ENCODE measurements around the gene PPP6R2. TPM values are rescaled to one million over a fixed set of nuclear protein-coding genes. Genes with fewer than 3 reads are reported as not detected.
A peak's percentile ranks its signal among the peaks of the same experiment; 100 is the strongest.

PPP6R2 gene
- total and polyA plus RNA-seq, 9 of the 15 experiments (the other 6 are each of a cell fraction or from before 2014, with no cell fraction given) = 0.32 to 39.8 (median 21.4) TPM

DNA sequence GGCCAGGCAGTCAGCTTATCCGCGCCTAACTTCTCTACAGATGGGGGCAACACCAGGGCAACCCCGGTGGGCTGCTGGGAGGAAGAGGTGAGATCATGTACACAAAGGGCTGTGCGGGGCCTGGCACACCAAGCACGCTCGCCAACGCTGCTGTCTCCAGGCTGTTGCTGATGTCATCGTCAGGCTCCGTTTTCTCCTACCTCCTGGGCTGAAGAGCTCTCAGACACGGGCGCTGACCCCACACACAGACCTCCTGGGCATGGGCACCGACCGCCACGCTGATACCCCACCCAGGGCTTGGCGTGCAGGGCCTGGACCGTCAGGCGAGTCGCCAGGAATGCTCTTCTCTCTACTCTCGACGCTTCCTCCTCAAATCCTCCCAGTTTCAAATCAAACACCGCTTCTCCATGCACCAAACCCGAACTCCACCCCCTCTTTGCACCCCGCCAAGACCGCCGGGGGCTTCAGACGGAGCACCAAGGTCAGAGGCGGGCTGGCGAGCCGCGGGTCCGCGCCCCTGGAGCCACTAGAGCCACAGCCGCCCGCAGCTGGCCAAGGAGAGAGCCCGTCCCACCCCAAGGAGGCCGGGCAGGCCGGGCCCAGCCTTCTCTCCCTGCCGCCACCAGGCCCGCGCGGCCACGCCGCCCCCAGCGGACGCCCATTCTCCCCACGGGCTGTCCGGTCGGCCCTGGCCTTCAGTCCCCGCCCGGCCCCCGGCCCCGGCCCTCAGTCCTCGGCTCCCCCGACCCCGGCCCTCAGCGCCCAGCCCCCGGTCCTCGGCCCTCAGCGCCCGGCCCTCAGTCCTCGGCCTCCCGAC, 130.9 kb downstream of the PPP6R2 start:
- Histone ChIP-seq H3K27me3 (ENCODE audit: control insufficient read depth in 2 of 2, insufficient read depth in 2 of 2, low read length in 2 of 2) (no peaks in the 10 kb centered on the region), H2AFZ (ENCODE audit: low read depth, low read length) (no peak overlapping the region), H3K79me2 (ENCODE audit: control insufficient read depth, insufficient read depth, low read length) (peaks cover 51% of the 10 kb centered on the region), H3K9me3 (replicated peaks; ENCODE audit: control insufficient read depth, insufficient read depth, low read depth, low read length) (no peaks in the 10 kb centered on the region), H3K4me2 (ENCODE audit: insufficient read depth, low read length) (peak overlapping the region; percentile 73), H3K36me3 (ENCODE audit: control insufficient read depth, insufficient read depth, low read length) (0 out of 3 replicates have a peak, but pooled peaks cover 2% of the 10 kb centered on the region), H3K27ac (ENCODE audit: extremely low read depth, low read depth, low read length) (peak overlapping the region; percentile 46; the same call in 2 of the 3 replicates), H4K20me1 (replicated peaks; ENCODE audit: control insufficient read depth, insufficient read depth, low read length) (peaks cover 36% of the 10 kb centered on the region), H3K4me3 (peak overlapping the region; percentile 63), H3K4me1 (replicated peaks in 1 of 2; ENCODE audit: control insufficient read depth in 2 of 2, insufficient read depth in 2 of 2, low read length in 2 of 2) (peaks cover 29 to 62% of the 10 kb centered on the region in 2 experiments), H3K9ac (ENCODE audit: insufficient read depth in 1 of 2, low read depth in 2 of 2, low read length in 2 of 2) (peak overlapping the region; percentile 44 to 93; a peak in 3 of 4 replicates), H3K9me1 (ENCODE audit: control insufficient read depth, insufficient read depth, low read length) (peaks cover 8% of the 10 kb centered on the region)
- WGBS (ENCODE audit: insufficient coverage, low coverage, missing lambda C conversion rate) = 11% methylated on average over 30 of the region's 62 CpGs
- BruUV-seq (replicated peaks) = TSS peak; percentile 56
- ChIA-PET CTCF (ENCODE audit: low intra/inter-chr PET ratio) (interaction anchor here (0.6 kb wide), 1 partner anchor 131 kb away, joined by 4 read pairs; no protein-coding TSS in a partner anchor), POLR2A (interaction anchor here (1.0 kb wide), 1 partner anchor 9 kb away, joined by 5 read pairs; no protein-coding TSS in a partner anchor)
- peak; percentile 24 to 55 (median 52) for DNase-seq (ENCODE audit: extremely low read depth in 1 of 4, low spot score in 3 of 4)
- FAIRE-seq = no peak
- peak; percentile 60 for ATAC-seq
- in situ Hi-C loops (cut with MboI) = no loop called here
- intact Hi-C loops (cut with micrococcal nuclease) = no loop called here
- TF ChIP-seq ZNF347 (CRISPR knock-in tag; IDR thresholded peaks at IDR 0.05; ENCODE audit: low read depth) = no peak
- TF ChIP-seq, protein P1, sequence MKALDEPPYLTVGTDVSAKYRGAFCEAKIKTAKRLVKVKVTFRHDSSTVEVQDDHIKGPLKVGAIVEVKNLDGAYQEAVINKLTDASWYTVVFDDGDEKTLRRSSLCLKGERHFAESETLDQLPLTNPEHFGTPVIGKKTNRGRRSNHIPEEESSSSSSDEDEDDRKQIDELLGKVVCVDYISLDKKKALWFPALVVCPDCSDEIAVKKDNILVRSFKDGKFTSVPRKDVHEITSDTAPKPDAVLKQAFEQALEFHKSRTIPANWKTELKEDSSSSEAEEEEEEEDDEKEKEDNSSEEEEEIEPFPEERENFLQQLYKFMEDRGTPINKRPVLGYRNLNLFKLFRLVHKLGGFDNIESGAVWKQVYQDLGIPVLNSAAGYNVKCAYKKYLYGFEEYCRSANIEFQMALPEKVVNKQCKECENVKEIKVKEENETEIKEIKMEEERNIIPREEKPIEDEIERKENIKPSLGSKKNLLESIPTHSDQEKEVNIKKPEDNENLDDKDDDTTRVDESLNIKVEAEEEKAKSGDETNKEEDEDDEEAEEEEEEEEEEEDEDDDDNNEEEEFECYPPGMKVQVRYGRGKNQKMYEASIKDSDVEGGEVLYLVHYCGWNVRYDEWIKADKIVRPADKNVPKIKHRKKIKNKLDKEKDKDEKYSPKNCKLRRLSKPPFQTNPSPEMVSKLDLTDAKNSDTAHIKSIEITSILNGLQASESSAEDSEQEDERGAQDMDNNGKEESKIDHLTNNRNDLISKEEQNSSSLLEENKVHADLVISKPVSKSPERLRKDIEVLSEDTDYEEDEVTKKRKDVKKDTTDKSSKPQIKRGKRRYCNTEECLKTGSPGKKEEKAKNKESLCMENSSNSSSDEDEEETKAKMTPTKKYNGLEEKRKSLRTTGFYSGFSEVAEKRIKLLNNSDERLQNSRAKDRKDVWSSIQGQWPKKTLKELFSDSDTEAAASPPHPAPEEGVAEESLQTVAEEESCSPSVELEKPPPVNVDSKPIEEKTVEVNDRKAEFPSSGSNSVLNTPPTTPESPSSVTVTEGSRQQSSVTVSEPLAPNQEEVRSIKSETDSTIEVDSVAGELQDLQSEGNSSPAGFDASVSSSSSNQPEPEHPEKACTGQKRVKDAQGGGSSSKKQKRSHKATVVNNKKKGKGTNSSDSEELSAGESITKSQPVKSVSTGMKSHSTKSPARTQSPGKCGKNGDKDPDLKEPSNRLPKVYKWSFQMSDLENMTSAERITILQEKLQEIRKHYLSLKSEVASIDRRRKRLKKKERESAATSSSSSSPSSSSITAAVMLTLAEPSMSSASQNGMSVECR (CRISPR knock-in tag; IDR thresholded peaks at IDR 0.05) = no peak; the same call in 1 of the 2 replicates
- TF ChIP-seq, protein P2, sequence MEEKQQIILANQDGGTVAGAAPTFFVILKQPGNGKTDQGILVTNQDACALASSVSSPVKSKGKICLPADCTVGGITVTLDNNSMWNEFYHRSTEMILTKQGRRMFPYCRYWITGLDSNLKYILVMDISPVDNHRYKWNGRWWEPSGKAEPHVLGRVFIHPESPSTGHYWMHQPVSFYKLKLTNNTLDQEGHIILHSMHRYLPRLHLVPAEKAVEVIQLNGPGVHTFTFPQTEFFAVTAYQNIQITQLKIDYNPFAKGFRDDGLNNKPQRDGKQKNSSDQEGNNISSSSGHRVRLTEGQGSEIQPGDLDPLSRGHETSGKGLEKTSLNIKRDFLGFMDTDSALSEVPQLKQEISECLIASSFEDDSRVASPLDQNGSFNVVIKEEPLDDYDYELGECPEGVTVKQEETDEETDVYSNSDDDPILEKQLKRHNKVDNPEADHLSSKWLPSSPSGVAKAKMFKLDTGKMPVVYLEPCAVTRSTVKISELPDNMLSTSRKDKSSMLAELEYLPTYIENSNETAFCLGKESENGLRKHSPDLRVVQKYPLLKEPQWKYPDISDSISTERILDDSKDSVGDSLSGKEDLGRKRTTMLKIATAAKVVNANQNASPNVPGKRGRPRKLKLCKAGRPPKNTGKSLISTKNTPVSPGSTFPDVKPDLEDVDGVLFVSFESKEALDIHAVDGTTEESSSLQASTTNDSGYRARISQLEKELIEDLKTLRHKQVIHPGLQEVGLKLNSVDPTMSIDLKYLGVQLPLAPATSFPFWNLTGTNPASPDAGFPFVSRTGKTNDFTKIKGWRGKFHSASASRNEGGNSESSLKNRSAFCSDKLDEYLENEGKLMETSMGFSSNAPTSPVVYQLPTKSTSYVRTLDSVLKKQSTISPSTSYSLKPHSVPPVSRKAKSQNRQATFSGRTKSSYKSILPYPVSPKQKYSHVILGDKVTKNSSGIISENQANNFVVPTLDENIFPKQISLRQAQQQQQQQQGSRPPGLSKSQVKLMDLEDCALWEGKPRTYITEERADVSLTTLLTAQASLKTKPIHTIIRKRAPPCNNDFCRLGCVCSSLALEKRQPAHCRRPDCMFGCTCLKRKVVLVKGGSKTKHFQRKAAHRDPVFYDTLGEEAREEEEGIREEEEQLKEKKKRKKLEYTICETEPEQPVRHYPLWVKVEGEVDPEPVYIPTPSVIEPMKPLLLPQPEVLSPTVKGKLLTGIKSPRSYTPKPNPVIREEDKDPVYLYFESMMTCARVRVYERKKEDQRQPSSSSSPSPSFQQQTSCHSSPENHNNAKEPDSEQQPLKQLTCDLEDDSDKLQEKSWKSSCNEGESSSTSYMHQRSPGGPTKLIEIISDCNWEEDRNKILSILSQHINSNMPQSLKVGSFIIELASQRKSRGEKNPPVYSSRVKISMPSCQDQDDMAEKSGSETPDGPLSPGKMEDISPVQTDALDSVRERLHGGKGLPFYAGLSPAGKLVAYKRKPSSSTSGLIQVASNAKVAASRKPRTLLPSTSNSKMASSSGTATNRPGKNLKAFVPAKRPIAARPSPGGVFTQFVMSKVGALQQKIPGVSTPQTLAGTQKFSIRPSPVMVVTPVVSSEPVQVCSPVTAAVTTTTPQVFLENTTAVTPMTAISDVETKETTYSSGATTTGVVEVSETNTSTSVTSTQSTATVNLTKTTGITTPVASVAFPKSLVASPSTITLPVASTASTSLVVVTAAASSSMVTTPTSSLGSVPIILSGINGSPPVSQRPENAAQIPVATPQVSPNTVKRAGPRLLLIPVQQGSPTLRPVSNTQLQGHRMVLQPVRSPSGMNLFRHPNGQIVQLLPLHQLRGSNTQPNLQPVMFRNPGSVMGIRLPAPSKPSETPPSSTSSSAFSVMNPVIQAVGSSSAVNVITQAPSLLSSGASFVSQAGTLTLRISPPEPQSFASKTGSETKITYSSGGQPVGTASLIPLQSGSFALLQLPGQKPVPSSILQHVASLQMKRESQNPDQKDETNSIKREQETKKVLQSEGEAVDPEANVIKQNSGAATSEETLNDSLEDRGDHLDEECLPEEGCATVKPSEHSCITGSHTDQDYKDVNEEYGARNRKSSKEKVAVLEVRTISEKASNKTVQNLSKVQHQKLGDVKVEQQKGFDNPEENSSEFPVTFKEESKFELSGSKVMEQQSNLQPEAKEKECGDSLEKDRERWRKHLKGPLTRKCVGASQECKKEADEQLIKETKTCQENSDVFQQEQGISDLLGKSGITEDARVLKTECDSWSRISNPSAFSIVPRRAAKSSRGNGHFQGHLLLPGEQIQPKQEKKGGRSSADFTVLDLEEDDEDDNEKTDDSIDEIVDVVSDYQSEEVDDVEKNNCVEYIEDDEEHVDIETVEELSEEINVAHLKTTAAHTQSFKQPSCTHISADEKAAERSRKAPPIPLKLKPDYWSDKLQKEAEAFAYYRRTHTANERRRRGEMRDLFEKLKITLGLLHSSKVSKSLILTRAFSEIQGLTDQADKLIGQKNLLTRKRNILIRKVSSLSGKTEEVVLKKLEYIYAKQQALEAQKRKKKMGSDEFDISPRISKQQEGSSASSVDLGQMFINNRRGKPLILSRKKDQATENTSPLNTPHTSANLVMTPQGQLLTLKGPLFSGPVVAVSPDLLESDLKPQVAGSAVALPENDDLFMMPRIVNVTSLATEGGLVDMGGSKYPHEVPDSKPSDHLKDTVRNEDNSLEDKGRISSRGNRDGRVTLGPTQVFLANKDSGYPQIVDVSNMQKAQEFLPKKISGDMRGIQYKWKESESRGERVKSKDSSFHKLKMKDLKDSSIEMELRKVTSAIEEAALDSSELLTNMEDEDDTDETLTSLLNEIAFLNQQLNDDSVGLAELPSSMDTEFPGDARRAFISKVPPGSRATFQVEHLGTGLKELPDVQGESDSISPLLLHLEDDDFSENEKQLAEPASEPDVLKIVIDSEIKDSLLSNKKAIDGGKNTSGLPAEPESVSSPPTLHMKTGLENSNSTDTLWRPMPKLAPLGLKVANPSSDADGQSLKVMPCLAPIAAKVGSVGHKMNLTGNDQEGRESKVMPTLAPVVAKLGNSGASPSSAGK (IDR thresholded peaks at IDR 0.05) = no peak
